Neural cell (in vitro differentiated cells): ENCODE data around the gene INVS.

Source experiments
- CTCF ChIP-seq: fragments of 450-650 bp; IDR thresholded peaks from 2 replicates; pipeline ENCODE4 v1.5.1; 2014; ENCODE audit warnings: antibody characterized with exemption, mild to moderate bottlenecking, moderate library complexity; ENCODE audit not compliant: poor library complexity, severe bottlenecking
- EP300 ChIP-seq: fragments of 450-650 bp; conservative IDR thresholded peaks from 2 replicates; pipeline ENCODE4 v1.6.1; 2014; ENCODE audit warnings: antibody characterized with exemption, mild to moderate bottlenecking, moderate library complexity; ENCODE audit not compliant: poor library complexity, severe bottlenecking
- EZH2 ChIP-seq: fragments of 200-600, 300-800 bp; shearing (Covaris generic), sonication (generic); IDR thresholded peaks from 2 replicates; pipeline ENCODE4 v1.6.1; 2014; ENCODE audit warnings: antibody characterized with exemption, low read length, borderline replicate concordance, mild to moderate bottlenecking; ENCODE audit not compliant: insufficient read depth, poor library complexity, severe bottlenecking
- MXI1 ChIP-seq: fragments of 450-650 bp; conservative IDR thresholded peaks from 2 replicates; pipeline ENCODE4 v1.6.1; 2014; ENCODE audit warnings: antibody characterized with exemption, mild to moderate bottlenecking; ENCODE audit not compliant: poor library complexity, severe bottlenecking
- POLR2AphosphoS5 ChIP-seq: IDR thresholded peaks from 2 replicates; pipeline ENCODE4 v1.6.1; 2012
- RAD21 ChIP-seq: fragments of 450-650 bp; conservative IDR thresholded peaks from 2 replicates; pipeline ENCODE4 v1.6.1; 2014; ENCODE audit warnings: antibody characterized with exemption, mild to moderate bottlenecking, moderate library complexity
- REST ChIP-seq: IDR thresholded peaks from 2 replicates; pipeline ENCODE4 v1.6.1; 2012; ENCODE audit warnings: borderline replicate concordance
- SMC3 ChIP-seq: fragments of 450-650 bp; conservative IDR thresholded peaks from 2 replicates; pipeline ENCODE4 v1.6.1; 2014; ENCODE audit warnings: antibody characterized with exemption, mild to moderate bottlenecking, moderate library complexity; ENCODE audit not compliant: poor library complexity
- TAF1 ChIP-seq: IDR thresholded peaks from 2 replicates; pipeline ENCODE4 v1.6.1; 2012; ENCODE audit warnings: low read depth

GRCh38 chr9:100106616-100107015, 7.6 kb downstream of the INVS start:
- TF ChIP-seq CTCF (no peak), MXI1 (no peak), TAF1 (no peak), EP300 (no peak), EZH2 (no peak), RAD21 (no peak), REST (no peak), POLR2AphosphoS5 (peak; percentile 40), SMC3 (no peak)
